ENCODE results near the gene NF1.
"Not testable (repeated sequence)": the region's sequence is repeated elsewhere in the genome, so short reads cannot be mapped to it uniquely, and the experiment has no call there.

Gene NF1, protein sequence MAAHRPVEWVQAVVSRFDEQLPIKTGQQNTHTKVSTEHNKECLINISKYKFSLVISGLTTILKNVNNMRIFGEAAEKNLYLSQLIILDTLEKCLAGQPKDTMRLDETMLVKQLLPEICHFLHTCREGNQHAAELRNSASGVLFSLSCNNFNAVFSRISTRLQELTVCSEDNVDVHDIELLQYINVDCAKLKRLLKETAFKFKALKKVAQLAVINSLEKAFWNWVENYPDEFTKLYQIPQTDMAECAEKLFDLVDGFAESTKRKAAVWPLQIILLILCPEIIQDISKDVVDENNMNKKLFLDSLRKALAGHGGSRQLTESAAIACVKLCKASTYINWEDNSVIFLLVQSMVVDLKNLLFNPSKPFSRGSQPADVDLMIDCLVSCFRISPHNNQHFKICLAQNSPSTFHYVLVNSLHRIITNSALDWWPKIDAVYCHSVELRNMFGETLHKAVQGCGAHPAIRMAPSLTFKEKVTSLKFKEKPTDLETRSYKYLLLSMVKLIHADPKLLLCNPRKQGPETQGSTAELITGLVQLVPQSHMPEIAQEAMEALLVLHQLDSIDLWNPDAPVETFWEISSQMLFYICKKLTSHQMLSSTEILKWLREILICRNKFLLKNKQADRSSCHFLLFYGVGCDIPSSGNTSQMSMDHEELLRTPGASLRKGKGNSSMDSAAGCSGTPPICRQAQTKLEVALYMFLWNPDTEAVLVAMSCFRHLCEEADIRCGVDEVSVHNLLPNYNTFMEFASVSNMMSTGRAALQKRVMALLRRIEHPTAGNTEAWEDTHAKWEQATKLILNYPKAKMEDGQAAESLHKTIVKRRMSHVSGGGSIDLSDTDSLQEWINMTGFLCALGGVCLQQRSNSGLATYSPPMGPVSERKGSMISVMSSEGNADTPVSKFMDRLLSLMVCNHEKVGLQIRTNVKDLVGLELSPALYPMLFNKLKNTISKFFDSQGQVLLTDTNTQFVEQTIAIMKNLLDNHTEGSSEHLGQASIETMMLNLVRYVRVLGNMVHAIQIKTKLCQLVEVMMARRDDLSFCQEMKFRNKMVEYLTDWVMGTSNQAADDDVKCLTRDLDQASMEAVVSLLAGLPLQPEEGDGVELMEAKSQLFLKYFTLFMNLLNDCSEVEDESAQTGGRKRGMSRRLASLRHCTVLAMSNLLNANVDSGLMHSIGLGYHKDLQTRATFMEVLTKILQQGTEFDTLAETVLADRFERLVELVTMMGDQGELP (N-terminal part only)

GRCh38 chr17:31094600-31095235 lies at the start of gene NF1:
Gene NF1 (plus strand): TSS chr17:31094977. CDS start chr17:31095310, 333 bp downstream.
- peak; percentile 76 to 80 for DNase-seq (ENCODE audit: low read depth in 1 of 2, low spot score in 1 of 2)

DNA sequence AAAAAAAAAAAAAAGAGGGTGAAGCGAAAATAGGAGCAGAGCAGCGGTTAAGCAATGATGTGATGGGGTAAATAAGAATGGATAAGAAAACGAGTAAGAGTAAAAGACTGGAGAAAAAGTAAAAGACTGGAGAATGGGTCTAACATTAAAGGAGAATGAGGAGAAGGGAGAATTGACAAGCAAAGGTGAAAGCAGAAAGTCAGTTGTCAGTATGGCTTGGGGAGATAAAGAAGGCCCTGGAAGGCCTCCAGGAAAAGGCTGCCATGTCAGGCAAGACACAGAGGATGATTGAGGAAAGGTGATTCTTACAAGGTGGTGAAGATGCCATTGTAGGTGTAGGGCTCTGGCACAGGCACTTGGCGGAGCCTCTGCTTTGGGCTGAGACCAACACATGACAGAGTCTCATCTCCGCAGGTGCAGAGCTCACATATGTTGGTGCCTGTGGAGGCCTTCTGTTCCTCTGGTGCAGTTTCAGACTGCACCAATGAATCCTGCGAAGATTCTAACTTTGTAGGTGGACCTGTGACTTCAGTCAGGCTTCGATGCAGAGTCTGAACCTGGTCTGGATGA lies 47.8 kb upstream of the NF1 start:
- DNase-seq (ENCODE audit: low read depth in 1 of 2, low spot score in 1 of 2), result not testable (repeated sequence)

DNA sequence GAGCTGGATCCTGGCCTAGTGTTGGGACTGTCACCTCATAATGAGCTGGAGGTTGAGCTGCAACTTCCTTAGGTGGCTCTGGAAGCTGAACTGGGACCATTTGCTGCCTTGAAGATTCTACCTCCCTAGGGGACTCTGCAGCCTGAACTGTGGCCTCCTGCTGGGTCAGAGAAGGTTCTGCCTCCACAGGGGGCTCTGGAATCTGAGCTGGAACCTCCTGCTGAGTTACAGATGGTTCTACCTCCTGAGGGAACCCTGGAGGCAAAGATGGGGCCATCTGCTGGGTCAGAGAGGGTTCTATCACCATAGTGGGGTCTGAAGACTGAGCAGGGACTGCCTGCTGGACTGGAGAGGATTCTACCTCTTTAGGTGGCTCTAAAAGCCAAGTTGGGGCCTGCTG lies 46.6 kb upstream of the NF1 start:
- no peak for DNase-seq (ENCODE audit: low read depth in 1 of 2, low spot score in 1 of 2)

GRCh38 chr17:31048780-31049179 lies 46.0 kb upstream of the NF1 start:
- DNase-seq (ENCODE audit: low read depth in 1 of 2, low spot score in 1 of 2), result no peak

DNA sequence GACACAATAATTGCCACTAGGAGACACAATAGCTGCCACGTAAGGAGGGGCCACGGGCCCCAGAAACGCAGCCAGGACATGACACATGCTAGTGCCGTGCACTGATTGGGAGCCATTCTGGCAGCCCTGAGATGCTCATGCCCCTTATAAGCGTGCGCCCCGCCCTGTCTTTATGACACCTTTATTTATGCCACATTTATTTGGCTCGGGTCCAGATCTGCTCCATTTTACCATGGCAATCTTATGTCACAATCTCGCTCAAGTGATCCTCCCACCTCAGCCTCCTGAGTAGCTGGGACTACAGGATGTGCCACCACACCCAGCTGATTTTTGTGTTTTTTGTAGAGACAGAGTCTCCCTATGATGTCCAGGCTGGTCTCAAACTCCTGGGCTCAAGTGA lies 43.8 kb upstream of the NF1 start:
- DNase-seq (ENCODE audit: low read depth in 1 of 2, low spot score in 1 of 2), result no peak

DNA sequence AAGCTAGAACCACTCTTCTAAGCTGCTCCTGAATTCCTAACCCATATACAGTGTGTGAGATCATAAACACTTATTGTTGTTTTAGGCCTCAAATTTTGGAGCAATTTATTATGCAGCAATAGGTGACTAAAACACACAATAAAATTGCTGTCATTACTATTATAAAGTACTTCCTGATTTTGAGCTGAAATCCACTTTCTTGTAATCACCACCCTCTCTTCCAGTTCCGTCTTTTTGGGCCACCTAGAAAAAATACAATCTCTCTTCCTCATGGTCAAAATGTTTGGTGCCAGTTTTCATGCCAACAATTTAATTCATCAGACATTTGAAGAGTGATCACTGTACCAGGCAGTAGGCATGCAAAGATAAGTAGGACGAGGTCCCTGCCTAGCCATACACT lies 43.3 kb upstream of the NF1 start:
- DNase-seq (ENCODE audit: low read depth in 1 of 2, low spot score in 1 of 2), result no peak

DNA sequence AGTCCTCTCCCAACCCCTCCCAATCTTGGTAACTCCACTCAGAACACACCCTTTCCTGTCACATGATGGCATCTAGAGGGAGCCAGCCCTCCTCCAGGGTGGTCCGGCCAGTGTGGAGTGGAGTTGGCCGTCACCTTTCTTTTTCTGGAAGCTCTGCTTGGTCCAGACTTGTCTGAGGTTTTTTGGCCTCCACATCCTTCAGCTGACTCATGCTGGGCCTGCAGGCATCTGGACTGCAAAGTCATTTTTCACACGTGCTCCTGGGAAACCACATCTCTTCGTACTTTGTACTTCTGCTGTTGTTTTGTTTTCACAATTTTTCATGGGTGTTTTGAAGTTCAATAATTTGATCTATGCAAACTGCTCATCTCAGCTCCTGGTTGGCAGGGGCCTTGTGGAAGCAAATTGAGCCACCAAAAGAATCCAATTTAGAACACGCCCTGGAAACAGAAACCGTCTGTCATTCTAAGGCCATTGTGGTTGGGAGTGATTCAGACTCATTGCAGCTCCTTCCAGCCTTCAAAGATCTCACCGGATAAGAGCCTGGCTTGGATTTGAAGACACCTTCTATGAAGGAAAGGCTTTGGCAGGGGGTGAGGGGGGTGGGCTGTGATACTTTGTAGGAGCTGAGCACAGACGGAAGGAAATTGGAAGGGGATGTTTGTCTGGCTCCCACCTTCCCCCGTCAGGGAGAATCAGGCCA lies 42.4 kb upstream of the NF1 start:
- DNase-seq (ENCODE audit: low read depth in 1 of 2, low spot score in 1 of 2), result no peak

DNA sequence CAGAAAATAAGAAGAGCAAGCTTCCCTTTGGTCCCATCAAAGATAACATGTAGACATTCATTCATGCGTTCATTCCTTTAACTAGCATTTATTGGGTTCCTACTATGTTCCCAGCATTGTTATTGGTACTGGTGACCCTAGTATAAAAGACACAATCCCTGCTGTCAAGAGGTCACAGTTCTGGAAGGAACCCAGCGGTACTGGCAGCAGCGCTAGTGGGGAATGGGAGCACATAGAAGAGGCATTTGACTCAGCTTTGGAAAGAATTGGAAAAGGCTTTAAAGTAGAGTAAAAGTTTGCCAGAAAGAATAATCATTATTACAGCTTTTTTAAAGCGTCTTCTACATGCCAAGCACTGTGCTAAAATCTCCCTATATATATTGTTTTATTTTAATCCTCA lies 41.7 kb upstream of the NF1 start:
- no peak for DNase-seq (ENCODE audit: low read depth in 1 of 2, low spot score in 1 of 2)

DNA sequence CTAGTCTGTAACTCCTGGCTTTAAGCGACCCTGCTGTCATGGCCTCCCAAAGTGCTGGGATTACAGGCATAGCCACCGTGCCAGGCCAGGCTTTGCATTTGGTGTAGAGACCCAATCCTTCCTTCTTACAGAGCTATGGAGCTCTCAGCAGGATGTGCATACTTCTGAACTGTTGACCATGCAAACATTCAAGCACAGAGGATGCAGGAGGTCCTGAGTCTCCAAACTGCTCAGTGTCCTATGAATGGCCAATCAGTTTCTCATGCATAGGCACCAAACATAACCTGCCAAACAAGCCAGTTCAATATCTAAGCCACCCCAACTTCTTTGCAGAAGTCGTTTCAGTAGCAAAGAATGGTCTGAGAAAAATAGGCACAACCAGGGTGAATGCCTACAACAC lies 40.0 kb upstream of the NF1 start:
- DNase-seq (ENCODE audit: low read depth in 1 of 2, low spot score in 1 of 2), result no peak

GRCh38 chr17:31058976-31059375 lies 35.8 kb upstream of the NF1 start:
- no peak for DNase-seq (ENCODE audit: low read depth in 1 of 2, low spot score in 1 of 2)

- no peak for DNase-seq (ENCODE audit: low read depth in 1 of 2, low spot score in 1 of 2)
Observed at GRCh38 chr17:31060791-31061550, 33.8 kb upstream of the NF1 start.

- DNase-seq (ENCODE audit: low read depth in 1 of 2, low spot score in 1 of 2), result no peak
Observed at GRCh38 chr17:31061678-31062077, 33.1 kb upstream of the NF1 start.

DNA sequence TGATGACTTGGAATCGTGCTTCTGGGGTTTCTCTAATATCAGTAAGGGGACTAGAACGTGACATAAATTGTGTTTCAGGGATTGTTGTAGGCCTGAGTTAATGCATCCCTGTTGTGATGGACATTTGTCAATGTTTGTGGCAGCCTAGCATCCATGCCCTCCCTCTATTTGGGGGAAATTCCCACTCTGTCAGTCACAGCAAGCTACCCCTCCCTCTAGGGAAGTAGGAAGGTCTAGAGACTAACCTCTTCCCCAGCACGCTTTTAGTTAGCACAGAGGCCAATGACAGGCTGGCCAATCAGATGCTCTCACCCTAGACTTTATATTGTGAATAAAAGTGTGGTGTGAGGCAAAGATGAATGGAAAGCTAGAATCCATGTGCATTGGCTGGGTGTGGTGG lies 32.4 kb upstream of the NF1 start:
- DNase-seq (ENCODE audit: low read depth in 1 of 2, low spot score in 1 of 2), result no peak

GRCh38 chr17:31064707-31065106 lies 30.1 kb upstream of the NF1 start:
- DNase-seq (ENCODE audit: low read depth in 1 of 2, low spot score in 1 of 2), result no peak

DNA sequence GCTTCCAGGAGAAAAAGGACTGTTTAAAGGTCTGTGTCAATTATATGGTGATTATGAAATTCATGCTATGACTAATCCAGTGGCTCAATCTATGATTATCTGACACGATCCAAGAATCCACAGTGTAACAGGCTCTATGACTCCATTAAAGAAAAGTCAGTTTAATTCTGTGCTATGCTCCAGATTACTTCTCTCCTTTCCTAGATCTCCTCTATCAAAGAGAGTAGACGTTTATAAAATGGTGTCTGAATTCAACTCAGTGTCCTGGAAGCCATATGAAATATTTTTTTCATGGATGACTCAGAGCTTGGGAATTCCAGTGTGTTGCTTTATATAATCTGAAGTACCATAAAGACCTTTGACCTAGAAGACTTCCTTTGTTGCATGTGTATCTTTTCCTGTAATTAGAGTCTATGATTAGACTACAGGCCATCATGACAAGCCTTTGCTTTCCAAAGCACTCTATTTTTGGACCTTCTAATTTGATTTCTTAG lies 27.0 kb upstream of the NF1 start:
- no peak for DNase-seq (ENCODE audit: low read depth in 1 of 2, low spot score in 1 of 2)

DNA sequence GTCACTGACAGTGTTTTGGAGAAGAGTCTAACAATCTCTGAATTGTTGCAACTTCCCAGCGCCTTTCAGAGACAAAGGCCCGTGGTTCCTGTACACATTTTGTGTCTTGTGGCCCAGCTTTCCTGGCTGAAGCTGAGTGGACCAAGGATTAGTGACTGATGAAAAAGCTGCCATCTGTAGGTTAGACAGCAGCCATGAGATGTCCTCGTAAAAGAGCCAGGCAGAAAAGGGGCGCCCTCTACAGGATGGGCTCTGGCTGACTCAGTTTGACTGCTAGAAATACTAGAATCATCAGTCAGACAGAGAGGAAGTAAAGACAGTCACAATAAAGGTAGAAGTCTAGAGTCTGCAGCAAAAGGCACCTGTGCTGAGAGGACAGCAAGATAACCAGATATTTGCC lies 26.5 kb upstream of the NF1 start:
- peak in 1 of 2 donors; percentile 4 for DNase-seq (ENCODE audit: low read depth in 1 of 2, low spot score in 1 of 2)

GRCh38 chr17:31072186-31072585 lies 22.6 kb upstream of the NF1 start:
- DNase-seq (ENCODE audit: low read depth in 1 of 2, low spot score in 1 of 2), result no peak

DNA sequence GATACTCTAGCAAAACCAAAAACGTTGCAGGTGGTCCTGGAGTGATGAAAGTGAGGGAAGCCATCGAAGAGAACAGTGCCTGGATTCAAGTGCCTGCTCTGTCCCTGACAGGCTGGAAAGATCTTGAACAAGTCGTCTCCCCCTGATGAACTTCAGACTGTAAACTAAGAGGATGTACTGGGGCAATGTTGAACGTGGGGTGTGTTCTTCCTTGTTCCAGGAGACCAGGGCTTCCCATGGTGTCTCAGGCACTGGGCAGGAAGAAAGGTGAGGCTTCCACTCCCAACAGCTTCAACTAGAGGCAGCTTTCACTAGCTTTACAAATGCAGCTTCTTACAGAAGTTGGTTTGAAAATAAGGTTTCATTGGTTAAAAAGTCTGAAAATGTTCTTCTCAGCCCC lies 21.4 kb upstream of the NF1 start:
- DNase-seq (ENCODE audit: low read depth in 1 of 2, low spot score in 1 of 2), result no peak
